ENCODE results near the gene WDFY3.

Gene WDFY3

GRCh38 chr4:84901173-84901572 is 65.3 kb downstream of the WDFY3 start:
- no peak overlapping the region for H3K27ac ChIP-seq (ENCODE audit: poor library complexity, severe bottlenecking)

GRCh38 chr4:84899616-84900015 is 66.9 kb downstream of the WDFY3 start:
- Histone ChIP-seq H3K27me3 (ENCODE audit: insufficient read depth, poor library complexity, severe bottlenecking) (no peaks in the 10 kb centered on the region), H3K4me3 (ENCODE audit: severe bottlenecking) (no peak overlapping the region), H3K9me3 (ENCODE audit: severe bottlenecking) (no peaks in the 10 kb centered on the region), H3K27ac (ENCODE audit: poor library complexity, severe bottlenecking) (no peak overlapping the region), H3K4me1 (ENCODE audit: insufficient read depth, poor library complexity, severe bottlenecking) (no peaks in the 10 kb centered on the region), H3K36me3 (ENCODE audit: low read depth) (peaks cover 15% of the 10 kb centered on the region)
- TF ChIP-seq, protein P1, sequence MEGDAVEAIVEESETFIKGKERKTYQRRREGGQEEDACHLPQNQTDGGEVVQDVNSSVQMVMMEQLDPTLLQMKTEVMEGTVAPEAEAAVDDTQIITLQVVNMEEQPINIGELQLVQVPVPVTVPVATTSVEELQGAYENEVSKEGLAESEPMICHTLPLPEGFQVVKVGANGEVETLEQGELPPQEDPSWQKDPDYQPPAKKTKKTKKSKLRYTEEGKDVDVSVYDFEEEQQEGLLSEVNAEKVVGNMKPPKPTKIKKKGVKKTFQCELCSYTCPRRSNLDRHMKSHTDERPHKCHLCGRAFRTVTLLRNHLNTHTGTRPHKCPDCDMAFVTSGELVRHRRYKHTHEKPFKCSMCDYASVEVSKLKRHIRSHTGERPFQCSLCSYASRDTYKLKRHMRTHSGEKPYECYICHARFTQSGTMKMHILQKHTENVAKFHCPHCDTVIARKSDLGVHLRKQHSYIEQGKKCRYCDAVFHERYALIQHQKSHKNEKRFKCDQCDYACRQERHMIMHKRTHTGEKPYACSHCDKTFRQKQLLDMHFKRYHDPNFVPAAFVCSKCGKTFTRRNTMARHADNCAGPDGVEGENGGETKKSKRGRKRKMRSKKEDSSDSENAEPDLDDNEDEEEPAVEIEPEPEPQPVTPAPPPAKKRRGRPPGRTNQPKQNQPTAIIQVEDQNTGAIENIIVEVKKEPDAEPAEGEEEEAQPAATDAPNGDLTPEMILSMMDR (IDR thresholded peaks at IDR 0.05; ENCODE audit: poor library complexity, severe bottlenecking), result no peak
- ATAC-seq (ENCODE audit: low read depth) (no peak), DNase-seq (ENCODE audit: low spot score) (no peak)

More at GRCh38 chr4:84901173-84901572, 65.3 kb downstream of the WDFY3 start:
- ATAC-seq (ENCODE audit: low read depth) (no peak), DNase-seq (ENCODE audit: low spot score) (no peak)
- H3K4me3 ChIP-seq (ENCODE audit: severe bottlenecking), result no peak overlapping the region
- no peaks in the 10 kb centered on the region for H3K9me3 ChIP-seq (ENCODE audit: severe bottlenecking)
- TF ChIP-seq, protein P1 (IDR thresholded peaks at IDR 0.05; ENCODE audit: poor library complexity, severe bottlenecking), result no peak
- peaks cover 7% of the 10 kb centered on the region for H3K36me3 ChIP-seq (ENCODE audit: low read depth)
- no peaks in the 10 kb centered on the region for H3K4me1 ChIP-seq (ENCODE audit: insufficient read depth, poor library complexity, severe bottlenecking)
- no peaks in the 10 kb centered on the region for H3K27me3 ChIP-seq (ENCODE audit: insufficient read depth, poor library complexity, severe bottlenecking)

DNA sequence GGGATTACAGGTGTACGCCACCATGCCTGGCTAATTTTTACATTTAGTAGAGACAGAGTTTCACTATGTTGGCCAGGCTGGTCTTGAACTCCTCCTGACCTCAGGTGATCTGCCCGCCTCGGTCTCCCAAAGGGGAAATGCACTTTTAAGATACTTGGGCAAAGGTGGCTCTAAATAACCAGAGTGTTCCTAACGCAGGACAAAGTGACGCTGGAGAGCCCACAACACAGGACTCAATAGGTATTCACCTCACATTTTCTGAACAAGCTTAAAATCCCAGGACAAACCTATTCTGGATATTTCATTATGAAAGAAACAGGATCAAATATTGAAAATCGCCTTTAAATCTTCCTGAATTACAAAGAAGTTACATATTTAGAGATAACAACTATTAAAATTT is 69.0 kb downstream of the WDFY3 start:
- no peak overlapping the region for H3K27ac ChIP-seq (ENCODE audit: poor library complexity, severe bottlenecking)
- ATAC-seq (ENCODE audit: low read depth), result no peak
- peaks cover 15% of the 10 kb centered on the region for H3K36me3 ChIP-seq (ENCODE audit: low read depth)
- no peak overlapping the region for H3K4me3 ChIP-seq (ENCODE audit: severe bottlenecking)
- H3K9me3 ChIP-seq (ENCODE audit: severe bottlenecking), result no peaks in the 10 kb centered on the region
- TF ChIP-seq, protein P1 (IDR thresholded peaks at IDR 0.05; ENCODE audit: poor library complexity, severe bottlenecking), result no peak
- DNase-seq (ENCODE audit: low spot score), result no peak
- H3K27me3 ChIP-seq (ENCODE audit: insufficient read depth, poor library complexity, severe bottlenecking), result no peaks in the 10 kb centered on the region
- H3K4me1 ChIP-seq (ENCODE audit: insufficient read depth, poor library complexity, severe bottlenecking), result no peaks in the 10 kb centered on the region

- Histone ChIP-seq H3K27me3 (ENCODE audit: insufficient read depth, poor library complexity, severe bottlenecking) (no peaks in the 10 kb centered on the region), H3K4me3 (ENCODE audit: severe bottlenecking) (no peak overlapping the region), H3K9me3 (ENCODE audit: severe bottlenecking) (no peaks in the 10 kb centered on the region), H3K4me1 (ENCODE audit: insufficient read depth, poor library complexity, severe bottlenecking) (no peaks in the 10 kb centered on the region), H3K36me3 (ENCODE audit: low read depth) (peaks cover 15% of the 10 kb centered on the region; the same call in 1 of the 2 replicates), H3K27ac (ENCODE audit: poor library complexity, severe bottlenecking) (no peak overlapping the region)
- ATAC-seq (ENCODE audit: low read depth), result no peak
- DNase-seq (ENCODE audit: low spot score), result no peak
- TF ChIP-seq, protein P1 (IDR thresholded peaks at IDR 0.05; ENCODE audit: poor library complexity, severe bottlenecking), result no peak
Measured at GRCh38 chr4:84895283-84895682, 71.2 kb downstream of the WDFY3 start.

GRCh38 chr4:84894621-84895020 is 71.9 kb downstream of the WDFY3 start:
- H3K27me3 ChIP-seq (ENCODE audit: insufficient read depth, poor library complexity, severe bottlenecking), result no peaks in the 10 kb centered on the region
- H3K36me3 ChIP-seq (ENCODE audit: low read depth), result peaks cover 15% of the 10 kb centered on the region; the same call in 1 of the 2 replicates
- no peak overlapping the region for H3K4me3 ChIP-seq (ENCODE audit: severe bottlenecking)
- no peak for DNase-seq (ENCODE audit: low spot score)
- H3K9me3 ChIP-seq (ENCODE audit: severe bottlenecking), result no peaks in the 10 kb centered on the region
- TF ChIP-seq, protein P1 (IDR thresholded peaks at IDR 0.05; ENCODE audit: poor library complexity, severe bottlenecking), result no peak
- no peaks in the 10 kb centered on the region for H3K4me1 ChIP-seq (ENCODE audit: insufficient read depth, poor library complexity, severe bottlenecking)
- no peak overlapping the region for H3K27ac ChIP-seq (ENCODE audit: poor library complexity, severe bottlenecking)
- no peak for ATAC-seq (ENCODE audit: low read depth)
